Hepatocyte (in vitro differentiated cells): ENCODE measurements around the gene RNF144B.

ENCODE experiments used
- CTCF ChIP-seq: fragments of 200-600 bp; sonication (generic); IDR thresholded peaks from 2 replicates; pipeline ENCODE4 v1.5.1; 2016; ENCODE audit warnings: antibody characterized with exemption, mild to moderate bottlenecking; ENCODE audit not compliant: poor library complexity
- EZH2 ChIP-seq: fragments of 200-600 bp; sonication (generic); IDR thresholded peaks from 2 replicates; pipeline ENCODE4 v1.6.1; 2016; ENCODE audit warnings: antibody characterized with exemption, mild to moderate bottlenecking, borderline replicate concordance
- EZH2phosphoT487 ChIP-seq: fragments of 200-600 bp; sonication (generic); IDR thresholded peaks from one replicate; pipeline ENCODE4 v1.6.1; 2018; ENCODE audit warnings: antibody characterized with exemption, mild to moderate bottlenecking, low read depth, moderate library complexity; ENCODE audit not compliant: unreplicated experiment, severe bottlenecking

- TF ChIP-seq CTCF: no peak
- TF ChIP-seq EZH2: no peak
- TF ChIP-seq EZH2phosphoT487: no peak
Measured at GRCh38 chr6:18511211-18511610, 124.1 kb downstream of the RNF144B start.
